ENCODE results near the gene SIK3.

SIK3 gene

DNA sequence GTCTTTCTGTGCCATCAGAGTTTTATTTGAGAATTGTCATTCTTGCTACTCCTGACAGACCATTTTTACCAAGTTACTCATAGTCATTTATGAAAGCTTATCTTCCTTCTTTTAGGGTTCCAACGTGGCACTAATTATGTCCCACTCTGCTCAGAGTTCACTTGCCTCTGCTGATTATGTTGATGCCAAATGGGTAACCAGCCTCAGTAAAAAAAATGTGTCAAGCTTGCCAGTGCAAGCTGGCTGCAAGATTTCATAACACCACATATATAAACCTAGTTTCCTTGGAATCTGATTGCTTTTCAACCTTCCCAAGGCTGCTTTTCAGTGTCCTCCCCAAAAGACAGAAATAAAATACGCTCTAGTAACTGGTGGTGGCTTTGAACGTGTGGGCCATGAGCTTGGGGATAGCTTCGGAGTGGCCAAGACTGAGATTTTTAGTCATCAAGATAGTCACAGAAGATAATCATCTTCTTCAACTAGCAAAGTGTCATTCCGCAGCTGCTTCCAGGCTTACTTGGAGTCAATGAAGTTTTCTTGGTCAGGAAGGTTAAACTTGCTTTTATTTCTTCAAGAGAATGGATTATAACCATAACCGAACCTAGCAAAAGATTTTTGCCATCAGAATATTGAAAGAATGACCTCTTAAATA, 231.3 kb downstream of the SIK3 start:
- no peak for DNase-seq (ENCODE audit: low read depth)

DNA sequence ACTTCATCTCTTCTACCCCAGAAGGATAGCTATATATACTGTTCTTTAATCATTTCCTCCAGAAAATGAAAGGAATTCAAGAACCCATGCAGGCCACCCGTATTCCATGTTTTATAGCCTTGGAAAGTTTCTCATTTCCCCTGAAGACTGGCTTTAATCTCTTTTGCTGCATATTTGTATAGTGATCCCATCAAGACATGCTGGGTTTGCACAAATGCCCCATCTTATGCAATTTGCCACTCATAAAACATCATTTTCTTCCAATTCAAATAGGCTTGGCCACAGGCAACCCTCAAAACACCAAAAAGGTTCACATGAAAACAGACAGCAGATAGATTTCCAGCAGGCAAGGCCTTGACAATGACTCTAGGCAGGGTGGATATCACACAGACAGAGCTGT, 232.5 kb downstream of the SIK3 start:
- no peak for DNase-seq (ENCODE audit: low read depth)

DNA sequence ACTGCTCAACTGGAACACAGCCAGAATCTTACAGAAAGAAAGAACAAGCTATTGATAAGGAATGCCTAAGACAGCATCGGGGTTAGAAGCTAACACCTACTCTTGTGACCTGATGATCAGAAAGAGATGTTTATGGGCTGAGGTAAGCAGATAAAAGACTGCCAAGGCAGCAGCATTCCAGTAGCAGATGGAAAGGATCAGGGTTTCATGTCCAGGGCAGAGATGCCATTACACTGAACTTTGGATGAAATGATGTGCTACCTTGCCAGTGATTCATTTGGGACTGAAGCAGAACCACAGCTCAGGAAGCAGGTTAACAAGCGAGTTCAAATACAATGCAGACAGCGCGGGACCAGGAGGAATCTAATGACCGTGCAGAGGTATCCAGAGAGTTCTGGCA, 233.7 kb downstream of the SIK3 start:
- DNase-seq (ENCODE audit: low read depth), result no peak

DNA sequence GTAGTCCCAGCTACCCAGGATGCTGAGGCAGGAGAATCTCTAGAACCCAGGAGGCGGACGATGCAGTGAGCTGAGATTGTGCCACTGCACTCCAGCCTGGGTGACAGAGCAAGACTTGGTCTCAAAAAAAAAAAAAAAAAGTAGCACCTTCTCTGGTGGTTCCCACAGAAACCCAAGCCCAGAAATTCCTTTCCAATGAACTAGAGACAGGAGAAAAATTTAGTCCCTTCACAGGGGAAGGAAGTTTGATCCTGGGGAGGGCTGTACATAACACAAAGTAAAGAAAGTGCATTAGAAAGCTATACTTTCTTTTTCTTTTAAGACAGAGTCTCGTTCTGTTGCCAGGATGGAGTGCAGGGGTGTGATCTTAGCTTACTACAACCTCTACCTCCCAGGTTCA, 235.3 kb downstream of the SIK3 start:
- no peak for DNase-seq (ENCODE audit: low read depth)

DNA sequence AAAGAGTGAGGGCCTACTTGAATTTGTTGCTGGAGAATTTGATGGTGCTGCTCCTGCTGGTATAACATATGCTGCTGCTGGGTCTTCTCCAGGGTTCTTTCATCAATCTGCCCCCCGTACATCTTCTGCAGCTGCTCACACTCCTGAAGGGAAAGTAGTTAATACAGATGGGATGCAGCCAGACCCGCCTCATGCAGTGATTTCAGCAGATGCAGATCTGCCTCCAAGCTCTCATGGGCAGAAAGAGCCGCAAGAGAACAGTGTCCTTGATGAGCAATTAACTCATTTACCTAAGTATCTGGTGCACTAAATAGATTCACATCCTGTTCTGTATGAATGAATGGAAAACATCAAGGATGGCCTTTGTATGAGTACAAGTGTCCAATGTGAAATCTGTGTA, 236.0 kb downstream of the SIK3 start:
- no peak for DNase-seq (ENCODE audit: low read depth)

DNA sequence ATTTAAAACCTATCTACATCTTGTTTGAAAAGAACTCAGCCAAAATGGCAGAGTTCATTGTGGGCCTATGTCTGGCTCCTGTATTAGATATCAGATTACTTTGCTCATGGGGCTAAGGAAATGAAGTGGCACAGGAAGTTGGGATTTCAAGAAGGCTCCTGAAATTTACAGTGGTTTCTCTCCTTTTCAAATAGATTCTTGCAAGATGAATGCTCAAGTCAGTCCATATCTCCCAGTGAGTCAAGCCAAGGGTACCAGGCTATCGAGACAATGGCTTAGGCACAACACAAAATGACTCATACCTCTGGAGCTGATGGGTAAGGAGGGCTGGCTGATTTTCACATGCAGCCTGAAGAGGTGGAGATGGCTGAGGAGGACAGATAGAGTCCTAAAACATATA, 236.7 kb downstream of the SIK3 start:
- DNase-seq (ENCODE audit: low read depth), result no peak

DNA sequence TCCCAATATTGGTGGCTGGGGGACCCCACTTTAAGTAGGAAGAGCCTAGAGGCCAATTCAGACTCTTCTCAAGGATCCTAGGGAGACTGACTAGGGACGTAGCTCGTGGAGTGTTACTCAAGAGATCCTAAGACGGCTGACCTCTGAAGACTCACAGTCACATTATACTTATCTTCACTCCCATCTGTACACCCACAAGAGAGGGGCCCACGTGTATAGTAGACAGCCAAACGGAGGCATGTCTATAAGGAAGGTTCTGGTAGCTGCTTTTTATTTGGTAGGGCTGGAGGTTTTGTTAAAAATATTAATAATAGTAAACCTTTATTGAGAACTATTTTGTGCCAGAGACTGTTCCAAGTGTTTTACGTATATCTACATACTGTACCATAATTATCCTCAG, 237.9 kb downstream of the SIK3 start:
- DNase-seq (ENCODE audit: low read depth), result no peak

DNA sequence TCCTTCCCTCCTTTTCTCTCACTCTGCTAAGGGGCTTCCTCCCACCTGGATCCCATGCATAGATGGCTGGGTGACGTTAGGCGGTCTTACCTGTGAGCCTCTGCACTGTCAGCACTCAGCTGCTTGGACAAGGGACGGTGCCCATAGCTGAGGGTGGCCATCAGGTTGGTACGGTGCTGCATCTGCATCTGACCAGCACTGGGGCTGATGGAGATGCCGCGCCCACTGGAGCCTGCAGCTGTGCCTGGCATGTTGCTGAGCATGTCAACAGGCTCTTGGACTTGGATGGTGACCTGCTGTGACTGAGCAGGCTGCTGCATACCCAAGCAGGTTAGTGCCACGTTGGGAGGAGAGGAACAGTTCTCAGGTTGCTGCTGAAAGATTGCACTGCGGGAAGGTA, 239.1 kb downstream of the SIK3 start:
- no peak for DNase-seq (ENCODE audit: low read depth)

DNA sequence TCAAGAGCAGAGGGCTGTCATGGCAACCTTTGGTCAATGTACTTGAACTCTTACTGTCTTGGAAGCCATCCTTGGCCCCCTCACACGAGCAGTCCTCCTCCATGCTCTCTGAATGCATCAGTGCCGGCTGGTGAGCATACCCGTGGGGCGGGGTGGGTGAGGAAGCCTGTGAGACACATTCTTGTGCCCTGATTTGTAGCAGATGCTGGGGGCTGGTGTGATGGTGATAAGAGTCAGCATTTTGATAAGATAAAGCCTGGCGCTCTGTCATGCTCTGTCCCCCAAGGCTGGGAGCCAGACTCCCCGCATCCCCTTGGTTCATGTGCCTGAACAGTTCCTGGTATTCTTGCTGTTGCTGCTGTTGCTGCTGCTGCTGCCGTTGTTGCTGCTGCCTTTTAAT, 240.3 kb downstream of the SIK3 start:
- no peak for DNase-seq (ENCODE audit: low read depth)

DNA sequence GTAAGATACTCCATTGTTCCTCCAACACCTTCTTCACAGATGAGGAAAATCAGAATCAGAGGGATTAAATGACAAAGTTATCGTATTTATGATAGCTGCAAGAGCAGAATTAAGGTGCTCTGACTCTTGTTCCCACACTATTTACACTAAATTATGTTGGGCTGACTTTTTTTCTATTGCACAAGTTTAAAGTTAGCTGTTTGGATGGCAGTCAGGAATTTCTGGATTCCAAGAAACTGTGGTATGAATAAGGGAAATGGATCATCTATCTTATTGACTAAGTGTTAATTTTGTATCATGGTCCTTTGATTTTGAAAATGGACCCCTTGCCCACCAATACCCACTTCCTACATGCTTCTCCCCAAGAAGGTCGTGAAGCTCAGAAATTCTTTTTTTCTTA, 240.9 kb downstream of the SIK3 start:
- DNase-seq (ENCODE audit: low read depth), result no peak

DNA sequence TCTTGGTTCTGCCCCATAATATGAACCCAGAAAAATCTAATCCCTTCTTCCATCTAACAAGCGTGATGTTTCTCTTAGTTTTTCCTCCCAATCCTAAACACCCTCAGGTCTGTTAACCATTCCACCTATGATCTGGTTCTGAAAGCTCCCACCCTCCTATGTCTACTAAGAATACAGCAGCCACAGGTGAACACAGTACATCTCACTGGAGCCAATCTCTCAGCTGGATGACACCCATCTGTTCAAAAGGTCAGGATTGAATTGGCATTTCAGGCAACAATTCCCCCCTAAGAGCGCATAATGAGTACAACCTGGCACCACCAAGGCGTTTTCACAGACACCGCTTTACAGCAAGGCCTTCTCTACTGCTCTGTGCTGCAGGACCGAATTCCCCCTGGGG, 241.8 kb downstream of the SIK3 start:
- no peak for DNase-seq (ENCODE audit: low read depth)

DNA sequence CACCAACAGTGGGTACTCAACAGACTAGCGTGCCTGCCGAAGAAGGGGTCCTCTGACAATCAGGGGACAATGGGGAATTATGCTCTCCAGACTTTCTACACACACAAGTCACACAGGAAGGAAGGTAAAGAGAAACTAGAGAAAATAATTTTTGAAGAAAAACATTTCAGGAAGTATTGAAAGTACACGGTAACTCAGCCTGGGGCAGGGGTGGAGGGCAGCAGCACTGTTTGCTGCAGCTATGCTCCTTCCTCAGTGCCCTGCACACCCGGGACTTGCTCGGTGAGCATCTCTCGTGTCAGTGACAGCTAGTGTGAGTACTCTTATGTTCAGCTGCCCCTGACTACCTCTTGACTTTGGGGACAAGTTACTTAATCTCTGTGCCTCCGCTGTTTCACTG, 242.8 kb downstream of the SIK3 start:
- no peak for DNase-seq (ENCODE audit: low read depth)

DNA sequence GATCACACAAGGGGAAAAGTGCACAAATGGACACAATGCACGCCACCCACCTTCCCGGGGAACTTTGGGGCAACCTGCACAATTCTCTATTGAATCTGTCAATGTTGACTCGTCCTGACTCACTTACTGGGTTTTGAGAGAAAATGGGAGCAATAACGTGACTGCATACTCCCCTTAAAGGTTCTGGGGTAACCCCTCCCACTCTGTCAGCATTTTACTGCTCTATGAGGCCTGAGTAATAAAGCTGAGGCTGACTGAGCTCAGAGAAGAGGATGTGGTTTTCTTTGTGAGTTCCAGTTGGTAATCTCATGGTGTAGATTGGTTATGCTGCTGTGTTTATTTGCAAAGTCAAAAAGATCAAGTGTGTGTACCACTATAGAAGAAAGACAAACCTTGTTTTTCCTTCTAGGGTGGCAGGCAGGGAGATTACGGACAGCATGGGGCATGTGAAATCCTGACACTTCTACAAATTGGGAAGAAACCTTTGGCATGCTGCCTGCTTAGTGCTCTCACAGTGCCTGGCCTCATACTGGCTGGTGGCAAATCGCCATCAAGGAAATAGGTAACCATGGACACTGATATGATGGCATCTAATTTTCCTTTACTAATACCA, 244.7 kb downstream of the SIK3 start:
- peak; percentile 44 for DNase-seq (ENCODE audit: low read depth)

DNA sequence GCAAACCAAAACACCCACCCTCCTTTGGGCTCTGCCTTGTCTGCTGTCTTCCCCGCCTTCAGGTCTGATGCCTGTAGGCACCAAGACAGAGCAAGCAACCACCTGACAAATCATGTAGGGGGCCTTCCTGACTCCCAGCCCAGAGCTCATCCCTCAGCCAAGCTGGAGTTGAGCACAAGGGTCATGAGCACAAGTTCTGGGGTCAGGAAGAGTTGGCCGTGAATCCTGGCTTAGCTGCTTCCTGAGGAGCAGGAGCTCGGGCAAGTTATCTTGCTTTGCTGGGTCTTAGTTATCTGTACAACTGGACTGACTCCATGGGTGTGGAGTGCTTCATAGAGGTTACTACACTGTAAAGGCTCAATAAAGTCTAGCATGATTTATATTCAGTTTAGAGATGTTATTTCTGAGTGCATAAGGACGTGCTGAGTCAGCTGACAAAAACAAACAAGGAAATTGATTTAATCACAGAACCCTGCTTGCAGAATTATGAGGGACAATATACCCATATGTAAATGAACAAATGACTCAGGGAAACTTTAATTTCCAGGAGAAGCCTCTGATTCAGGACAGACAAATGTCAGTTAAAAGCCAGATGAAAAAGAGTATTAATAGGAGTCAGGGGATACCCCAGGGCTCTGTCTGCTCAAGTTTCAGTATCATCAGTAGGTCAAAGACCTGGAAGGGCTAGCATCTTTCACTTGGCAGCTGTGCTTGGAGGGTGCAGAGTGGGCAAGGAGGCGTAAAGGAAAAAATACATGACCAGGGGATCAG, 245.8 kb downstream of the SIK3 start:
- DNase-seq (ENCODE audit: low read depth), result no peak

DNA sequence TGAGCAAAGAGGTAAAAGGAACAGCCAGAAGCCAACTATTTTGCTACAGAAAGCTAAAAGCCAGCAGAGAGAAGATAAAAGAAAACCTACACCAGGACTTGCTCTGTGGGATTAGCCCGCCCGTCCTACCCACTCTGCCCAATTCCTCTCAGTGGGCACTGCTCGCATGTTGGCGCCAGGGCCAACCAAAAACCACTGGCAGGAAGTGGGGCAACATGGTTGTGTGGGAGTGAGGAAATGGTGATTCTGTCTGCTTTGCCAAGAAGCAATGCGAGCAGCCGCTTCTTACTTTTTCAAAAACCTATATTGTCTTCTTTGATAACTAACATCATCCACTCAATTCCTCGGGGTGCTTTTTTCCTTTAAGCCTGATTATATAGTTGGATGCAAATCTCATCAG, 246.6 kb downstream of the SIK3 start:
- peak; percentile 58 for DNase-seq (ENCODE audit: low read depth)

DNA sequence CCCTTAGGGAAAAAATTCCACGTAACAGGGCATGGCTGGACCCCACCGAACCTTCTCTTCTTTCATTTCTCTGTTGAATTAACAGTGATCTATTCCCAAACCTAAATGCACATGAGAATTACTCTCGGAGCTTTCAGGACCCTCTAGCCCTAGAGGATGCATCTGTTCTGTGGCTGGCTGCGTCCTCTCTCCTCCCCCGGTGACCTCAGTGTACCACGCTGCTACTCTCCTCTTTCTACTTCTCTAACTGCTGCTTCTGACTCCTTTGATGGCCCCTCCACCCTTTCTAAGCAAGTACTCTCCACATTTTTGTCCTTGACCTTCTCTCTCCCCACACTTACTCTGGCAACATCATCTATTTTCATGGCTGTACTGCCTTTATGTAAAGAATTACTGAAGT, 248.7 kb downstream of the SIK3 start:
- DNase-seq (ENCODE audit: low read depth), result no peak

DNA sequence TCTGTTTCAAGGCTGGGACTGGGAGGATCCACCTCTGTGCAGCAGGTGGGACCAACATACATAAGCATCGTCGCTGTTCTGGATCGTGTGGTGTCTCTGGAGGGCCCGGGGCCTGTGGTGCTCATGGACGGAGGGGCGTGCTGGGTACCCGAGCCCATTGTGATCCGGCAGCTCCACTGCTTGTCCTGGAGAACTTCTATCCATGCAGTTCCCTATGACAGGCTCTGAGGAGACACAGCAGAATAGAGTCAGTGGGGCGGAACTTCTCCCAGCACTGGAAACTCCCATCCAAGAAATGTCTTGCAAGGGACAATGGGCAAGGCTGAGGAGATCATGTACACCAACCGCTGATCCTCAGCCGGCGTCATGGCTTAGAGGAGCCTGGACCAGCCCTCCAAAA, 249.2 kb downstream of the SIK3 start:
- no peak for DNase-seq (ENCODE audit: low read depth)

DNA sequence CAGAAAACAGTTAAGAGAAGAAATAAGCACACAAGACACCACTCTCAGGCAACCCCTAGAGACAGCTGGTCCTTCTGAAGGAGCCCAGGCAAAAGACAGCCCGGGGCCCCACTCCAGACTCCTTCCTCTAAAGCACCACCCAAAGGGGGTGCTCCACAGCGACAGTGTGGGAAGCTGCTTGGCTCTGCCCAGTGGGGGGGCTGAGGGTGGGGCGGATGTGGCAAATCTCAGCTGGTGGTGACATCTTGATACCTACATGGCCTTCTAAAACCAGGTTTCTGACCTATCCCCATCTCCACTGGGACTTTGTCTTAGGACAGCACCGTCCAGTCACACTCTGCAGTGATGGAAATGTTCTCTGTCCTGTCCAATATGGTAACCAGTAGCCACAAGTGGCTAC, 250.6 kb downstream of the SIK3 start:
- no peak for DNase-seq (ENCODE audit: low read depth)

DNA sequence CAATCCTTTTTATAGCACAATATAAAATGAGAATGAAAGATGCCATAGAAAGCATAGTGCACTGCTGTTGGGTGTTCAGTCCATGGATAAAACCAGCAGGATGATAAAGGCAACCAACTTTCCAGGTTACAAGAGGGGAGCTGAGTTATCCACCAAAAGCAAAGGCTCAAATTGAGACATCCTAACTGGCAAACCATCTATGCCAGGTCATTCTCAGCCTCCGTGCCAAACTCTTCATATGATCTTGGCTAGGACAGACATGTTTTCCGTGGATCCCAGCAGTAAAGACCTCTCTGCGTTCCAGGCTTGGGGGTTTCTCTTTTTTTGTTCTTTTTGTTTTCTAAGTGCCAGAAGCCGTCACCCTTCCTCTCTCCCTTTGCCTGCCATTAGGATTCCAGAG, 253.5 kb downstream of the SIK3 start:
- no peak for DNase-seq (ENCODE audit: low read depth)

DNA sequence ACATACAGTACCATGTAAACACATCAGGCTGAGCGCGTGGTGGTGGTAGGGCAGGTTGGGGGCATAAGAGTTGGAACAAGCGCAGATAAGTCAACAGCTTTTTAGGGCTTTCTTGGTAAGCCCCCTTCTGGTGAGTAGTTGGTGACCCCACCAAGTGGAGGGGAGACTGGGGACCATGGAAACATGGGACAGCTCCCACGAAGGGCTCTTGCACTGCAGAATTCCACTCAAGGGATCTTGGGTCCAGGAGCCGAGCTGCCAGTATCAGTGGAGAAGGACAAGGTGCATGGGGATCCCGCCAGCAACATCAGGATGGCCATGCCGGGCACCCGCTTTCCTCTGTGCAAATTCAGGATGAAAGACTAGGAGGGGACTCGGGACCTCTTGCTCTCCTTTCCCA, 254.6 kb downstream of the SIK3 start:
- DNase-seq (ENCODE audit: low read depth), result no peak

DNA sequence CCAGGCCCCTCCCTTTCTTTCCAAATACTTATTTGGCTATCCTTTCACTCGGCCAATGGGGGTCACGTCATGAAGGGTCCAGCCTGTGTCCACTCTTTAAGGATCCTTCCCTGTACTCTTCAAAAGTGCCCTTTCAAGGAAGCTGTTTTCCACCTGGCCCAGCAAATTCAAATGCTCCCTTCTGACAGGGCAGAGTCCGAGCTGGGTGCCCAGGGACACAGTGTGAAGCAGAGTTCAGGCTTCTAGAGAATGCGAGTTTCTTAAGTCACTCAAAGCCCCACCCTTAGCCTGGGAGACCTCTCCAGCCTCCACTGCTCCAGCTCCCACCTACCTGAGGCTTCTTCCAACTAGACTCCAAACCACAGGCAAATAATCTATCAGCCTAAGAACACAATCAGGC, 255.3 kb downstream of the SIK3 start:
- no peak for DNase-seq (ENCODE audit: low read depth)

DNA sequence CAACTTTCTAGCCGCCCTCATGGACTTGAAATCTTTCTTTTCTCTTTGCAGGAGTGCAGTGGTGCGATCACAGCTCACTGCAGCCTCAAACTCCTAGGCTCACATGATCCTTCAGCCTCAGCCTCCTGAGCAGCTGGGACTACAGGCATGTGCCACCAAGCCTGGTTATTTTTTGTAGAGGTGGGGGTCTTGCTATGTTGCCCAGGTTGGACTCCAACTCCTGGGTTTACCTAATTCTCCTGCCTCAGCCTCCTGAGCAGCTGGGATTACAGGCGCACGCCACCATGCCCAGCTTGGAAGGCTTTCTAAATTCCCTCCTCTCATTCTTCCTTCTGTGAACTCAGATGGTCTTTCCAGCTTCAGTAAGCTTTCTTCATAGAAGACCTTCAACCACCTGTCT, 256.1 kb downstream of the SIK3 start:
- DNase-seq (ENCODE audit: low read depth), result no peak

DNA sequence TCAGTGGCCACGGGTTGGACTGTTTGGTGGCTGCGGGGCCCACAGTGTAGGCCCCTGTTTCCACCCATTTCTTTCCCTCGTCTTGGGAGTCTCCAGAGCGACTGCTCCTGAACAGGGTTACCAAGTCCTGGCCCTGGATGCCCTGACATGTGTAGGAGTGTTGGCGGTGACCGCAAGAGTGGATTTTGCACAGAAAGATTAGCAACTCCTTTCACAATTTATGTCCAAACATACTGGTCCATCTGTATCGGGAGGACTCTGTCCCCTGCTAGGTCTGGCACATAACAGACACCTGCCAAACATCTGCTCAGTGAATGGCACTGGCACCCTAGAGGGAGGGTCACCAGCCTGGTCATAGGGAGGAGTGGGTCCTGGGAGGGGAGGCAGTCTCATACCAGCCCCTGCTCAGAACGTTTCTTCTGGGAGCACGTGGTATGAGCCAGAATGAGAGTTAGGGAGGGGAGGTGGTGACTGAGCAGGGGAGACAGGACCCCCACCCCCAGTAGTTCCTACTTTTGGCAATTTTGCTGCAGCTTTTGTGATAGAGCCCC, 257.4 kb downstream of the SIK3 start:
- DNase-seq (ENCODE audit: low read depth), result no peak

Measured in activated gamma-delta T cell treated with anti-CD3 and anti-CD28 coated beads, Interleukin-2, amount 50 U/mL, for 16 hours (primary cell).